ENCODE results near the gene TRAPPC8. TPM values are rescaled to one million over a fixed set of nuclear protein-coding genes. Genes with fewer than 3 reads are reported as not detected.
"Not testable (repeated sequence)": the region's sequence is repeated elsewhere in the genome, so short reads cannot be mapped to it uniquely, and the experiment has no call there.

Gene TRAPPC8
- total RNA-seq, 4 donors from 2014 or later = 25.3 to 51.6 (median 37.5) TPM

GRCh38 chr18:31942291-31942998, 483 bp downstream of the TRAPPC8 start:
- H3K27me3 ChIP-seq = no peaks in the 10 kb centered on the region
- H3K27ac ChIP-seq = peak overlapping the region; percentile 88 to 94 (median 92)
- peaks cover 0 to 53% (median 23%) of the 10 kb centered on the region in 4 donors for H3K4me1 ChIP-seq
- peak overlapping the region; percentile 76 to 97 (median 92) for H3K4me3 ChIP-seq
- H3K9me3 ChIP-seq = no peaks in the 10 kb centered on the region
- peaks cover 0 to 3% (median 0%) of the 10 kb centered on the region in 3 donors for H3K36me3 ChIP-seq
- 0% methylated on average over 46 to 47 of the region's 64 CpGs for WGBS, 2 donors
- no peak for DNase-seq (ENCODE audit: low spot score in 2 of 2)
- no peak for TF ChIP-seq POLR2A (IDR thresholded peaks at IDR 0.05)
- no peak for TF ChIP-seq CTCF (IDR thresholded peaks at IDR 0.05)
- TF ChIP-seq EP300 (IDR thresholded peaks at IDR 0.05) = peak in 1 of 2 donors; percentile 13

GRCh38 chr18:31941010-31941809, 1.7 kb downstream of the TRAPPC8 start:
- TF ChIP-seq CTCF (IDR thresholded peaks at IDR 0.05) (no peak), EP300 (IDR thresholded peaks at IDR 0.05) (no peak), POLR2A (IDR thresholded peaks at IDR 0.05) (no peak)
- Histone ChIP-seq H3K27ac (no peak overlapping the region), H3K36me3 (peaks cover 0 to 13% (median 0%) of the 10 kb centered on the region in 3 donors), H3K9me3 (no peaks in the 10 kb centered on the region), H3K4me1 (peaks cover 0 to 53% (median 23%) of the 10 kb centered on the region in 4 donors), H3K4me3 (peak overlapping the region; percentile 76 to 97 (median 92)), H3K27me3 (no peaks in the 10 kb centered on the region)
- WGBS, 2 donors = 77 to 82% methylated on average over 24 of the region's 24 CpGs
- DNase-seq (ENCODE audit: low spot score in 2 of 2) = no peak

GRCh38 chr18:31934773-31935172, 8.2 kb downstream of the TRAPPC8 start:
- H3K4me1 ChIP-seq = peaks cover 0 to 44% (median 3%) of the 10 kb centered on the region in 4 donors
- H3K4me3 ChIP-seq; H3K27ac ChIP-seq; H3K27me3 ChIP-seq; H3K9me3 ChIP-seq; DNase-seq (ENCODE audit: low spot score in 2 of 2): not testable (repeated sequence)
- H3K36me3 ChIP-seq = peaks cover 0 to 29% (median 0%) of the 10 kb centered on the region in 3 donors
- 88 to 94% methylated on average over 8 of the region's 8 CpGs for WGBS, 2 donors

GRCh38 chr18:31931886-31932240, 11.1 kb downstream of the TRAPPC8 start:
- no peak overlapping the region for H3K27ac ChIP-seq
- 86 to 88% methylated on average over 6 of the region's 6 CpGs for WGBS, 2 donors
- no peaks in the 10 kb centered on the region for H3K27me3 ChIP-seq
- no peak for TF ChIP-seq POLR2A (IDR thresholded peaks at IDR 0.05)
- TF ChIP-seq CTCF (IDR thresholded peaks at IDR 0.05) = no peak
- TF ChIP-seq EP300 (IDR thresholded peaks at IDR 0.05) = no peak
- no peak for DNase-seq (ENCODE audit: low spot score in 2 of 2)
- peaks cover 0 to 49% (median 0%) of the 10 kb centered on the region in 3 donors for H3K36me3 ChIP-seq
- H3K4me1 ChIP-seq = peaks cover 0 to 22% (median 0%) of the 10 kb centered on the region in 4 donors
- no peak overlapping the region for H3K4me3 ChIP-seq
- no peaks in the 10 kb centered on the region for H3K9me3 ChIP-seq

- Histone ChIP-seq H3K36me3 (peaks cover 0 to 51% (median 0%) of the 10 kb centered on the region in 3 donors), H3K27me3 (no peaks in the 10 kb centered on the region), H3K27ac (no peak overlapping the region), H3K4me1 (peaks cover 0 to 22% (median 0%) of the 10 kb centered on the region in 4 donors), H3K9me3 (no peaks in the 10 kb centered on the region), H3K4me3 (no peak overlapping the region)
- 52 to 54% methylated on average over 6 of the region's 6 CpGs for WGBS, 2 donors
- TF ChIP-seq POLR2A (IDR thresholded peaks at IDR 0.05) (no peak), EP300 (IDR thresholded peaks at IDR 0.05) (no peak), CTCF (IDR thresholded peaks at IDR 0.05) (no peak)
- DNase-seq (ENCODE audit: low spot score in 2 of 2) = no peak
Observed at GRCh38 chr18:31931163-31931885, 11.6 kb downstream of the TRAPPC8 start.

Measured in tibial nerve (tissue), 4 donors.